ENCODE measurements around the gene GMFB. TPM values are rescaled to one million over a fixed set of nuclear protein-coding genes. Genes with fewer than 3 reads are reported as not detected.

The GMFB gene
- total and polyA plus RNA-seq, 10 of the 15 experiments (the other 5 are each of a cell fraction or from before 2014, with no cell fraction given), result 29.3 to 71.0 (median 50.8) TPM

DNA sequence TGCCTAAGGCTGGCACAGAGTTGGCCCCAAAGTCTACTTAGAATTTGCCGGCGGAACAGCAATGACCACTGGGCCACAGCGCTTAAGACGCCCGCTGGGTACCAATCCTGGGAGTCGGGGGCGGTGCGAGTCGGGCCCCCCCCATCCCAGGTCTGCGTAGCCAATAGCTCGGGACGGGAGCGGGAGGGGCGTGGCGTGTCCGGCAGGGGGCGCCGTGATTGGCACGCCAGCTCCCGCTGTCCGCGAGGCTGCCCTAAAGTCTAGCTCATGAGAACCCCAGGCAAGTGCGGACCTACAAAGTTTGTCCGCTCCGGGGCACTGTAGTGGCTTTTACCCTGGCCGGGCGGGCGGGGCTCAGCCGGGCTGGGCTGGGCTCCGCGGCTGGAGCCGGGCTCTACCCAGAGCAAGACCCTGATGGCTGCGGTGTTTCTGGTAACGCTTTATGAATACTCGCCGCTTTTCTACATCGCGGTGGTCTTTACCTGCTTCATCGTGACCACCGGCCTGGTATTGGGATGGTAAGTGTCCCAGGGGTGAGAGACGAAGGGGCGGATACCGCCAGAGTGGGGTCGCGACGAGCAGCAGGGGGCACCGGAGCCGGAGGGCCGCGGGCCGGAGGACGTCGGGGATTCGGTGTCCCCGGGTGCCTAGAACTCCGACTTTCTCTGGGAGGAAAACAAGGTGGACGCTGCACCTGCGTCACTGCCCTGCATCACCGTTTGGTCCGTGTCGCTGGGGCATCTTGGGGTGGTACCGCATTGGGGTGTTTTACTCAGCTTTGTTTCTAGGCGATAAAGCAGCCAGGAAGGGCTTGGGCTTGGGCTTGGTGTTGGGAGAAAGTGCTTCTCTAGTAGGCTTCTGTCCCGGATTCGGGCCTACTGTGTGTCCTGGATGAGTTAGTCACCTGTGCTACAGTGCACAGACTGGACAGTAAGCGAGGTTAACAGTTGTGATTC lies 21.0 kb upstream of the GMFB start, which contains the start of gene CGRRF1 (continued):
- no peak for TF ChIP-seq ZBED1 (IDR thresholded peaks at IDR 0.05; ENCODE audit: borderline replicate concordance)
- peak; percentile 9; the same call in 1 of the 2 replicates for TF ChIP-seq MAX (IDR thresholded peaks at IDR 0.05; ENCODE audit: low read depth, low read length)
- peak; percentile 52 for TF ChIP-seq RUNX3 (IDR thresholded peaks at IDR 0.05; ENCODE audit: low read length)
- 0 out of 2 replicates have a peak, but pooled peaks have one; percentile 22 for TF ChIP-seq WRNIP1 (IDR thresholded peaks at IDR 0.05; ENCODE audit: borderline replicate concordance, low read depth, low read length)
- TF ChIP-seq TBL1XR1 (IDR thresholded peaks at IDR 0.05; ENCODE audit: low read depth, low read length), result no peak
- peak; percentile 67; the same call in 1 of the 2 replicates for TF ChIP-seq RB1 (IDR thresholded peaks at IDR 0.05; ENCODE audit: borderline replicate concordance)
- 0 out of 2 replicates have a peak, but pooled peaks have one; percentile 18 for TF ChIP-seq EED (IDR thresholded peaks at IDR 0.05; ENCODE audit: low read depth)
- no peak for TF ChIP-seq PAX8 (IDR thresholded peaks at IDR 0.05)
- TF ChIP-seq SRF (IDR thresholded peaks at IDR 0.05; ENCODE audit: low read depth in 2 of 2, low read length in 2 of 2), result no peak
- TF ChIP-seq USF1 (IDR thresholded peaks at IDR 0.05; ENCODE audit: borderline replicate concordance, extremely low read length, insufficient read depth, low read depth, low read length), result no peak
- no peak for TF ChIP-seq KLF5 (IDR thresholded peaks at IDR 0.05; ENCODE audit: partially characterized antibody)
- no peak for TF ChIP-seq ZNF274 (IDR thresholded peaks at IDR 0.05; ENCODE audit: insufficient read depth, insufficient read length)
- TF ChIP-seq SMAD1 (IDR thresholded peaks at IDR 0.05; ENCODE audit: low read depth, partially characterized antibody), result no peak
- TF ChIP-seq MTA2 (IDR thresholded peaks at IDR 0.05; ENCODE audit: low read depth), result no peak
- no peak for TF ChIP-seq ZZZ3 (IDR thresholded peaks at IDR 0.05; ENCODE audit: control insufficient read depth, insufficient read length, low read depth)
- TF ChIP-seq, protein P1, sequence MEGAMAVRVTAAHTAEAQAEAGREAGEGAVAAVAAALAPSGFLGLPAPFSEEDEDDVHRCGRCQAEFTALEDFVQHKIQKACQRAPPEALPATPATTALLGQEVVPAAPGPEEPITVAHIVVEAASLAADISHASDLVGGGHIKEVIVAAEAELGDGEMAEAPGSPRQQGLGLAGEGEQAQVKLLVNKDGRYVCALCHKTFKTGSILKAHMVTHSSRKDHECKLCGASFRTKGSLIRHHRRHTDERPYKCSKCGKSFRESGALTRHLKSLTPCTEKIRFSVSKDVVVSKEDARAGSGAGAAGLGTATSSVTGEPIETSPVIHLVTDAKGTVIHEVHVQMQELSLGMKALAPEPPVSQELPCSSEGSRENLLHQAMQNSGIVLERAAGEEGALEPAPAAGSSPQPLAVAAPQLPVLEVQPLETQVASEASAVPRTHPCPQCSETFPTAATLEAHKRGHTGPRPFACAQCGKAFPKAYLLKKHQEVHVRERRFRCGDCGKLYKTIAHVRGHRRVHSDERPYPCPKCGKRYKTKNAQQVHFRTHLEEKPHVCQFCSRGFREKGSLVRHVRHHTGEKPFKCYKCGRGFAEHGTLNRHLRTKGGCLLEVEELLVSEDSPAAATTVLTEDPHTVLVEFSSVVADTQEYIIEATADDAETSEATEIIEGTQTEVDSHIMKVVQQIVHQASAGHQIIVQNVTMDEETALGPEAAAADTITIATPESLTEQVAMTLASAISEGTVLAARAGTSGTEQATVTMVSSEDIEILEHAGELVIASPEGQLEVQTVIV (IDR thresholded peaks at IDR 0.05; ENCODE audit: borderline replicate concordance, partially characterized antibody), result no peak
- no peak for TF ChIP-seq TAF1 (IDR thresholded peaks at IDR 0.05; ENCODE audit: borderline replicate concordance, low read depth, low read length)
- no peak for TF ChIP-seq BCL11A (IDR thresholded peaks at IDR 0.05; ENCODE audit: low read depth, low read length)
- TF ChIP-seq, protein P2, sequence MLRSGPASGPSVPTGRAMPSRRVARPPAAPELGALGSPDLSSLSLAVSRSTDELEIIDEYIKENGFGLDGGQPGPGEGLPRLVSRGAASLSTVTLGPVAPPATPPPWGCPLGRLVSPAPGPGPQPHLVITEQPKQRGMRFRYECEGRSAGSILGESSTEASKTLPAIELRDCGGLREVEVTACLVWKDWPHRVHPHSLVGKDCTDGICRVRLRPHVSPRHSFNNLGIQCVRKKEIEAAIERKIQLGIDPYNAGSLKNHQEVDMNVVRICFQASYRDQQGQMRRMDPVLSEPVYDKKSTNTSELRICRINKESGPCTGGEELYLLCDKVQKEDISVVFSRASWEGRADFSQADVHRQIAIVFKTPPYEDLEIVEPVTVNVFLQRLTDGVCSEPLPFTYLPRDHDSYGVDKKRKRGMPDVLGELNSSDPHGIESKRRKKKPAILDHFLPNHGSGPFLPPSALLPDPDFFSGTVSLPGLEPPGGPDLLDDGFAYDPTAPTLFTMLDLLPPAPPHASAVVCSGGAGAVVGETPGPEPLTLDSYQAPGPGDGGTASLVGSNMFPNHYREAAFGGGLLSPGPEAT (IDR thresholded peaks at IDR 0.05; ENCODE audit: low read depth), result peak; percentile 71; the same call in 1 of the 2 replicates
- peak; percentile 67; the same call in 1 of the 2 replicates for TF ChIP-seq CREB1 (IDR thresholded peaks at IDR 0.05; ENCODE audit: low read depth)
- no peak for TF ChIP-seq ZNF217 (IDR thresholded peaks at IDR 0.05)
- TF ChIP-seq GATAD2B (conservative IDR thresholded peaks at IDR 0.05; ENCODE audit: low read depth), result 0 out of 2 replicates have a peak, but pooled peaks have one; percentile 34
- TF ChIP-seq GABPA (IDR thresholded peaks at IDR 0.05; ENCODE audit: low read depth), result no peak
- peak in 1 of 2 experiments; percentile 19; a peak in 1 of 4 replicates for TF ChIP-seq EP300 (IDR thresholded peaks at IDR 0.05; ENCODE audit: borderline replicate concordance in 1 of 2, control insufficient read depth in 1 of 2, low read depth in 2 of 2, low read length in 2 of 2)
- no peak for TF ChIP-seq MEF2B (IDR thresholded peaks at IDR 0.05; ENCODE audit: partially characterized antibody, poor library complexity, severe bottlenecking)
